Gastroesophageal sphincter (tissue), 4 donors: ENCODE data around the gene SCN2B. TPM values are rescaled to one million over a fixed set of nuclear protein-coding genes. Genes with fewer than 3 reads are reported as not detected.

Experiments
- ATAC-seq: fragments of 150-250 bp; one replicate; pipeline ENCODE4 v1.9.1; 2016; ENCODE audit warnings: mild to moderate bottlenecking, moderate library complexity
- H3K27ac ChIP-seq, 4 donors: fragments of 200-600 bp; sonication (generic) in 3 of 4; 1 replicate in 3 of 4; 2 replicates in 1 of 4; pipeline ENCODE4 v1.5.1; 2016 to 2019
- H3K27me3 ChIP-seq: fragments of 200-600 bp; sonication (generic); one replicate; pipeline ENCODE4 v1.5.1; 2019
- H3K36me3 ChIP-seq, 2 donors: fragments of 200-600 bp; sonication (generic); one replicate each; pipeline ENCODE4 v1.5.1; 2019; ENCODE audit warnings: control low read depth in 1 of 2
- H3K4me1 ChIP-seq, 3 donors: fragments of 200-600 bp; sonication (generic); 1 replicate in 2 of 3; 2 replicates in 1 of 3; pipeline ENCODE4 v1.5.1; 2016 to 2019; ENCODE audit warnings: control low read depth in 2 of 3
- H3K4me3 ChIP-seq, 2 donors: fragments of 200-600 bp; sonication (generic); one replicate each; pipeline ENCODE4 v1.5.1; 2019; ENCODE audit warnings: mild to moderate bottlenecking in 1 of 2, moderate library complexity in 1 of 2
- H3K9me3 ChIP-seq, 3 donors: fragments of 200-600 bp; sonication (generic); one replicate each; pipeline ENCODE4 v1.5.1; 2017 to 2019; ENCODE audit warnings: control low read depth in 2 of 3
- CTCF ChIP-seq, 4 experiments: fragments of 200-600 bp in 2 of 4; fragments of 450-650 bp in 2 of 4; sonication (generic) in 1 of 4; IDR thresholded peaks; one replicate each; pipeline ENCODE4 v1.5.1; 2017 to 2019; ENCODE audit warnings: antibody characterized with exemption in 4 of 4, mild to moderate bottlenecking in 2 of 4, moderate library complexity in 2 of 4
- EP300 ChIP-seq: sonication (generic); formaldehyde crosslinking; IDR thresholded peaks from one replicate; pipeline ENCODE4 v1.6.1; 2017; ENCODE audit warnings: antibody characterized with exemption, mild to moderate bottlenecking
- POLR2A ChIP-seq, 2 donors: fragments of 450-650 bp; IDR thresholded peaks; one replicate each; pipeline ENCODE4 v1.6.1; 2017; ENCODE audit warnings: antibody characterized with exemption in 2 of 2, mild to moderate bottlenecking in 2 of 2, moderate library complexity in 1 of 2
- POLR2AphosphoS5 ChIP-seq: sonication (generic); formaldehyde crosslinking; IDR thresholded peaks from one replicate; pipeline ENCODE4 v1.6.1; 2017; ENCODE audit warnings: antibody characterized with exemption
- WGBS, 2 donors: methylation state at CpG; one replicate each; pipeline ENCODE4 v1.1.5; 2018; ENCODE audit warnings: low coverage in 1 of 2; 5-methylcytosine and 5-hydroxymethylcytosine counted together
- total RNA-seq, 4 donors: library from RNA; depleted of rRNA; stranded (reverse); fragments of >200 nt; gene quantifications; one replicate each; pipeline ENCODE4 v1.1.0, GENCODE V29; 2016

Gene SCN2B
- total RNA-seq, 4 donors from 2014 or later = 0.25 to 1.0 (median 0.49) TPM

DNA sequence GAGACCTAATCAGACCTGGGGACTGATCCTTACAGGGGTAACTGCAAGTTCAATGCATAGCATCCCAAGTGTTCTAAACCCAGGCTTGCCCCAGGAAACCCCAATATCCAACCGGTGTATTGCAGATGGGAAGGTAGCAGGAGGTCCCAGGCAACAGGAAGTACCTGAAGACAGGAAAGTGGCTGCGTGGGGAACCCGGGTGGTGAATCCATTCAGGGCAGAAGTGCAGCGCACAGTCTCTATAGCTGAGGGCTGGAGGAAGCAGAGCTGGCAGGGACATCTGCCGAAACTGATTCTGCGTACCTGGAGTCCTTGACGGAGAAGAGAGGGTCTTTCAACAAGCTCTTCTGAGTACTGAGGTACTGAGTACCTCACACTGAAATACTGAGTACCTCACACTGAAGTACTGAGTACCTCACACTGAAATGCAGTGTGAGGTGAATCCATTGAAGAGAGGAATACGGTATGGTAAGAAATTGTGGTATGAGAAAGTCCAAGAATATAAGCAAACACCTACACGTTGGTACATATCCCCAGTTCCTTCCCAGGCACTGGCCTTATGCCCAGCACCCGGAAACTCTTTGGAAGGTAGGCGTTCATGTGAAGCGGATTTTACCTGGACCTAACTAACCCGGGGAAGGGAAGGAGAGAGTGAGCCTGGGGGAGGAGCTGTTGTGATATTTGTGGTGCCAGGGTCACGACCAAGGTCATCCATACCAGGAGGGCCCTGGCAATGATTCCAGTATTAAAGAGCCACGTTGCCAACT is 43.9 kb downstream of the SCN2B start:
- Histone ChIP-seq H3K27me3 (peaks cover 43% of the 10 kb centered on the region), H3K4me1 (peaks cover 0 to 6% (median 0%) of the 10 kb centered on the region in 3 donors), H3K4me3 (no peak overlapping the region), H3K9me3 (no peaks in the 10 kb centered on the region), H3K27ac (no peak overlapping the region), H3K36me3 (peaks cover 0 to 4% of the 10 kb centered on the region in 2 donors)
- TF ChIP-seq EP300 (no peak), CTCF (IDR thresholded peaks at IDR 0.05) (no peak), POLR2A (IDR thresholded peaks at IDR 0.05) (no peak), POLR2AphosphoS5 (no peak)
- no peak for ATAC-seq
- WGBS, 2 donors = 81 to 87% methylated on average over 13 of the region's 15 CpGs

- 55% methylated on average over 6 of the region's 6 CpGs for WGBS, 2 donors
These were observed 46.8 kb downstream of the SCN2B start for GRCh38 chr11:118129471-118130172.

GRCh38 chr11:118128721-118129470 is 47.5 kb downstream of the SCN2B start:
- peak; percentile 16 for ATAC-seq
- Histone ChIP-seq H3K27me3 (peaks cover 16% of the 10 kb centered on the region), H3K4me1 (peaks cover 0 to 6% (median 0%) of the 10 kb centered on the region in 3 donors), H3K36me3 (no peaks in the 10 kb centered on the region), H3K27ac (no peak overlapping the region), H3K9me3 (no peaks in the 10 kb centered on the region), H3K4me3 (no peak overlapping the region)
- TF ChIP-seq CTCF (IDR thresholded peaks at IDR 0.05) = no peak
- no peak for TF ChIP-seq EP300
- no peak for TF ChIP-seq POLR2A (IDR thresholded peaks at IDR 0.05)
- no peak for TF ChIP-seq POLR2AphosphoS5
- 44 to 50% methylated on average over 3 to 10 of the region's 11 CpGs for WGBS, 2 donors

More at GRCh38 chr11:118129471-118130172, 46.8 kb downstream of the SCN2B start:
- Histone ChIP-seq H3K9me3 (no peaks in the 10 kb centered on the region), H3K36me3 (no peaks in the 10 kb centered on the region), H3K27ac (no peak overlapping the region), H3K4me1 (peaks cover 0 to 6% (median 0%) of the 10 kb centered on the region in 3 donors), H3K27me3 (peaks cover 19% of the 10 kb centered on the region), H3K4me3 (no peak overlapping the region)
- no peak for TF ChIP-seq POLR2AphosphoS5
- no peak for TF ChIP-seq POLR2A (IDR thresholded peaks at IDR 0.05)
- no peak for TF ChIP-seq CTCF (IDR thresholded peaks at IDR 0.05)
- no peak for TF ChIP-seq EP300
- ATAC-seq = no peak

DNA sequence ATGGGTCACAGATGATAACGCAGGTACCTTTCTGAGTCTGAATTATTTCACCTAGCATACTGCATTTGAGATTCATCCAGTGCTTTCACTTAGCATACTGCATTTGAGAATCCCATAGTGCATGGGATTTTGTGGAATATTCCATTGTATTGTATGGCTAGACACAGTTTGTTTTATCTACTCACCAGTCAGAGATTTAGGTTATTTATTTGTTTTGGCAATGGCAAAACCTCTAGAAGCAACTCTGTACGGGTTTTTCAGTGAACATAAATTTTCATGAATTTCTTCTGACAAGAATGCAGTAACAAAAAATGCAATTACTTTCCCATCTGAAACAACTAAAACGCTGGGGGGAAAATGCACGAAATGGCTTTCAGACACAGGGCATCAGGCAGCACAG is 48.1 kb downstream of the SCN2B start:
- Histone ChIP-seq H3K27me3 (peaks cover 10% of the 10 kb centered on the region), H3K27ac (no peak overlapping the region), H3K4me3 (no peak overlapping the region), H3K9me3 (no peaks in the 10 kb centered on the region), H3K4me1 (peaks cover 0 to 6% (median 0%) of the 10 kb centered on the region in 3 donors), H3K36me3 (no peaks in the 10 kb centered on the region)
- ATAC-seq = no peak
- WGBS, 2 donors = 38 to 56% methylated on average over 3 to 4 of the region's 4 CpGs
- TF ChIP-seq CTCF (IDR thresholded peaks at IDR 0.05) = no peak
- no peak for TF ChIP-seq EP300
- no peak for TF ChIP-seq POLR2AphosphoS5
- no peak for TF ChIP-seq POLR2A (IDR thresholded peaks at IDR 0.05)
